Stimulated activated CD4-positive, alpha-beta T cell treated with anti-CD3 and anti-CD28 coated beads, TNF-alpha, amount 100 ng/mL, for 1 hour (primary cell): ENCODE measurements around the gene ZNF653.
A peak's percentile ranks its signal among the peaks of the same experiment; 100 is the strongest.
"Not testable (repeated sequence)": the region's sequence is repeated elsewhere in the genome, so short reads cannot be mapped to it uniquely, and the experiment has no call there.

Experiments used
- DNase-seq, 3 donors: peaks; one replicate each; pipeline ENCODE4 v3.0.0-alpha.2; 2020; ENCODE audit warnings: low read depth in 3 of 3, low spot score in 1 of 3

The ZNF653 gene

DNA sequence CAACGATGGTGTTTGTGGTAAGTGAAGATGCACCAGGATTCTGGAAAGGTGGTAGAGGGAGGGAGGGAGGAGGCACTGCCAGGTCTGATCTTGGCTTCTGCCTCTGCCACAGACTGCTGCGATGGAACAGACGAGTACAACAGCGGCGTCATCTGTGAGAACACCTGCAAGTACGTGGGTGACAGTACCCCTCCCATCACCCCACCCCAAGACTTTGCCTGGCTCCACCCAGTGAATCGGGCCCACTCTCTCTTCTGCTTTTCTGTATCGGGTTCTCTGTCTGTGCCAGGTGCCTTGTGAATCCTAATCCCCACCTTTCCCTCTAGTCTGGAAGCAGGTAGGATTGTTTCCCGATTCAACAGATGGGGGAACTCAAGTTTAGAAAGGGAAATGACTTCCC is 67.7 kb downstream of the ZNF653 start:
- no peak for DNase-seq

DNA sequence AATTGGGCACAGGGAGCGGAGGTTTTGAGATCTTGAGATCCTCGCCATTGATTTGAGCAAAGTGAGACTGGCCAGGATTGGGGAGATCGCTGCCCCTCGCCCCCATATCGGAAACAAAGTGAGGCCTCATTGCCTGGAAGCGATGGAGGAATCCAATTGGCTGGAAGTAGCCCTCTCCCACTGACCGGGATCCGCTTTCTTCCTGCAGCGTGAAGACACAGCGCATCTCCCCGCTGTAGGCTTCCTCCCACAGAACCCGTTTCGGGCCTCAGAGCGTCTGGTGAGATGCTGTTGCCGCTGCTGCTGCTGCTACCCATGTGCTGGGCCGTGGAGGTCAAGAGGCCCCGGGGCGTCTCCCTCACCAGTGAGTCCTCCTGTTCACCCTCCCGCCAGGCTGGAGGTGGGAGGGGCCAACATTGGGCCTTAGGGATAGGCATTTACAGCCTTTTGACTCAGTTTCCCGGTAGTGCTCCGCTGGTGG is 69.8 kb downstream of the ZNF653 start:
- no peak for DNase-seq

DNA sequence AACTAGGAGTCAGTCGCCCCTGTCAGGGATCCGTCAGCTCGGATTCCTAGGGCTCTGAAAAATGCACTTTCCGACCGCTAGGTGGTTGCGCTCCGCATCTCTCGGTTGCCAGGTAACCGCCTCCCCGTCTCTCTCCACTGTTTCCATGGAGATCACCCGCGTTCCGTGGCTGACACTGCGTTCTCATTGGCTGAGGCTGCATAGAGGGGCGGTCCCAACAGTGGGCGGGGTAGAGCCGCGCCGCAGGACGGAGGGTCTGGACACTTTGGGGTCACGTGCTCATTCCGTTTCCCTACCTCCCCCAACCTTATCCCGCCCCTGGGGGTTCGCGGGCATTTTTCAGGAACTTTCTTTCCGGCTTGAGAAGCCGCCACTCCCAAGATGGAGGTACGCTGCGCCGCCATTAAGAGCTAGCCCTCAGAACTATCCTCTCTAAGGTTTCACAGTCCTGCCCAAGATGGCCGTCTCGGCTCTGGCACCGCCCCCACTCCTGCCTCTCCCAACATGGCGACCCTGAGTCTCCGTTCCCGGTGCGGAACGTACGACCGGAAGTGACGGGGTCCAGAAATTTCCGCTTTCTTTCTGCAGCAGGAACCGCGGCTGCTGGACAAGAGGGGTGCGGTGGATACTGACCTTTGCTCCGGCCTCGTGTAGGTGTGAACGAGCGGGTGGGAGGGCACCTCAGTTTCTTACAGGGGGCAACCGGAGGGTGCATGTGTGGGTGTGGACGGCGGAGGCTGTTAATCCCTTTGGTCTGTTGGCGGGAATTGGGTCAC is 70.4 kb downstream of the ZNF653 start, which contains the start of the genes ODAD3 and PRKCSH:
ODAD3 (minus strand) TSS at position 65 of the 776 bp plus-strand sequence. CDS start 105 bp downstream, outside the sequence.
PRKCSH (plus strand) TSS at position 579 of the 776 bp plus-strand sequence. CDS start 483 bp downstream, outside the sequence.
- peak; percentile 93 to 98 (median 94) for DNase-seq

DNA sequence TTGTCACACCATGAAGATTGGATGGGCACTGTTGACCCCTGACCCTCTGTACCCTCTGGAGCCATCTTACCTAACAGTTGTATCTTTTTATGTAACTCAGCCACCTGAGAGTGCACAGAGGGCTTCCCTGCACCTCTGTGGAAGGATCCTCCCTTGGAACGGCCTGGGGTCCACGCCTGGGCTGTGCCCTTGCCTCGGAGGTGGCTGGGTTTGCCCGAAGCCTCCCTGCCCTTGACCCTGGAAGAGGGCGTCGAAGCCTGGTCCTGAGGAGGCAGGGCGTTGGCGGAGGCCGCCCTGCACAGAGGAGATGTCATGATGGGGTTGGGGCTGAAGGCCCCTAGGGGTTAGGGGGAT is 71.0 kb downstream of the ZNF653 start:
- DNase-seq = no peak

DNA sequence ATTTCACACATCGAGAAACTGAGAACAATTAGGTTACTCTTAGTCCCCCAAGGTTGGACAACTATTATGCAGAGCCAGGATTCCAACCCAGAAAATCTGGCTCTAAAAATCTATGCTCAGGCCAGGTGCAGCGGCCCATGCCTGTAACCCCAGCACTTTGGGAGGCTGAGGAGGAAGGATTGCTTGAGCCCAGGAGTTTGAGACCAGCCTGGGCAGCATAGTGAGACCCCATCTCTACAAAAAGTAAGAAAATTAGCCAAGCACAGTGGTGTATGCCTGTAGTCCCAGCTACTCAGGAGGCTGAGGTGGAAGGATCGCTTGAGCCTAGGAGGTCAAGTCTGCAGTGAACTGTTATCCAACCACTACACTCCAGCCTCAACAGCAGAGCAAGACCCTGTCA is 72.1 kb downstream of the ZNF653 start:
- not testable (repeated sequence) for DNase-seq
